Fibroblast of the aortic adventitia (primary cell): ENCODE results near the gene CEACAM7. TPM values are rescaled to one million over a fixed set of nuclear protein-coding genes. Genes with fewer than 3 reads are reported as not detected.
"Not testable (repeated sequence)": the region's sequence is repeated elsewhere in the genome, so short reads cannot be mapped to it uniquely, and the experiment has no call there.

ENCODE experiments used
- DNase-seq: peaks from one replicate; pipeline ENCODE4 v3.0.0-alpha.2; 2010; ENCODE audit warnings: low read depth
- H3K4me3 ChIP-seq: 2 replicates; pipeline ENCODE4 v1.5.1; 2011; ENCODE audit warnings: low read depth, mild to moderate bottlenecking, control low read depth, low read length, moderate library complexity
- total RNA-seq: library from RNA; depleted of rRNA; stranded (reverse); fragments of >200 nt; gene quantifications from 2 replicates; pipeline ENCODE4 v1.2.3, GENCODE V29; 2012; ENCODE audit warnings: low replicate concordance
- TF ChIP-seq, protein P1 (sequence below): IDR thresholded peaks from 2 replicates; pipeline ENCODE4 v1.5.1; 2011; ENCODE audit warnings: mild to moderate bottlenecking, low read length, control low read depth, inconsistent platforms; ENCODE audit not compliant: insufficient read depth

Gene CEACAM7
- total RNA-seq, 1 donor: not detected

DNA sequence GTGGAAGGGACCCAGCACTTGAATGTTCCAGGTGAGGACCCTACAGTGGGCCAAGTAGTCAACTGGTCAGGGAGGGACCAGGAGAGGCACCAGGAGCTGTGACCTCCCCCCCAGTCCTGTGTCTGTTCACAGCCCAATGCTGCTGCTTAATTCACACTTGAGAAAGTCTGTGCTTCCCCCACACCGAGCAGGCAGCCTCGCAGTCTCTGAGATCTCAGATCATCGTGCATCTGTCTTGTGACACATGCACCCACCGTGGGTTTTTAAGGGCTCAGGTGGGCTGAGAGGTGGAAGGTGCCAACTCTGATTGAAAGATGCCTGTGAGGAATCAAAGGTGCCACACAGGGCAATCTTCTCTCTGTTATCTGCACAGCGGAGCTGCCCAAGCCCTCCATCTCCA is 26.5 kb upstream of the CEACAM7 start:
- TF ChIP-seq, protein P1, sequence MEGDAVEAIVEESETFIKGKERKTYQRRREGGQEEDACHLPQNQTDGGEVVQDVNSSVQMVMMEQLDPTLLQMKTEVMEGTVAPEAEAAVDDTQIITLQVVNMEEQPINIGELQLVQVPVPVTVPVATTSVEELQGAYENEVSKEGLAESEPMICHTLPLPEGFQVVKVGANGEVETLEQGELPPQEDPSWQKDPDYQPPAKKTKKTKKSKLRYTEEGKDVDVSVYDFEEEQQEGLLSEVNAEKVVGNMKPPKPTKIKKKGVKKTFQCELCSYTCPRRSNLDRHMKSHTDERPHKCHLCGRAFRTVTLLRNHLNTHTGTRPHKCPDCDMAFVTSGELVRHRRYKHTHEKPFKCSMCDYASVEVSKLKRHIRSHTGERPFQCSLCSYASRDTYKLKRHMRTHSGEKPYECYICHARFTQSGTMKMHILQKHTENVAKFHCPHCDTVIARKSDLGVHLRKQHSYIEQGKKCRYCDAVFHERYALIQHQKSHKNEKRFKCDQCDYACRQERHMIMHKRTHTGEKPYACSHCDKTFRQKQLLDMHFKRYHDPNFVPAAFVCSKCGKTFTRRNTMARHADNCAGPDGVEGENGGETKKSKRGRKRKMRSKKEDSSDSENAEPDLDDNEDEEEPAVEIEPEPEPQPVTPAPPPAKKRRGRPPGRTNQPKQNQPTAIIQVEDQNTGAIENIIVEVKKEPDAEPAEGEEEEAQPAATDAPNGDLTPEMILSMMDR: no peak
- no peak overlapping the region for H3K4me3 ChIP-seq
- no peak for DNase-seq

DNA sequence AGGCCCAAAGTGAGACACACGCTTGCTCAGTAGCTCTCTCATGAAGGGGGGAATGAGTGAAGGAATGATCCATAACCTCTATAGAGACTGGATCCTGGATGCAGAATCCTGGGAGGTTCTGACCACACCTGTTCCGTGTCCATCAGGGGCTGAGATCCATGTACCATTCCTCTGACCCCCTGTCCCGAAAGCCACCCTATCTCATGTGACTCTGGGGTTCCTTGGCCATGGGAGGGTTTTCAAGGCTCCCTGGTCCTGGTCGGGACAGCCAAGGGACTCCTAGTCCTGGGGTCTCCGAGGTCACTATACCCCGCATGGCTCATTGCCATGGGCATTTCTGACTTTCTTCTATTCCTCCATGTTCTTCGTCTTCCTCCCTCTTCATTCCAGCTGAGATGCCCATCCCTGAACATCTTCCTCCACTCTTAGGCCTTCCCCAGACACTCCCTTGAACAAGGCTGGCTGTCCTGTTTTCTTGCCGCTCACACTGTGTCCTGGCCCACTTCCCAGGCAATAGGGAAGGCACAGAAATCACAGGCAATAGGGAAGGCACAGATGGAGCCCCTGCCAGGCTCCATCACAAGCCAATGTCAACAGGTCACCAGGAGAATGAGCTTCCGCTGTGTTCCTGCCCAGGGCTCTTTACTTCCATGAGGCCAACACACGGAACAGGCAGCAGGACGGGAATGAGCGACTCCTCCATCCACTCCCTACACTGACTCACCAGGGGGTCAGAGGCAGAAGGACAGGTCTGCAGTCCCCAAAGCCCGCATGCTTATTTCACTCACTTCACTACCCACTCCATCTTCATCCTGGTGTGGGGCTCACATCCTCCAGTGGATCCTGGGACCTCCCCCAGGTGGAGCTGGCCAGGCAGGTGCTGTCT is 23.5 kb upstream of the CEACAM7 start:
- TF ChIP-seq, protein P1: no peak
- H3K4me3 ChIP-seq: no peak overlapping the region
- no peak for DNase-seq

DNA sequence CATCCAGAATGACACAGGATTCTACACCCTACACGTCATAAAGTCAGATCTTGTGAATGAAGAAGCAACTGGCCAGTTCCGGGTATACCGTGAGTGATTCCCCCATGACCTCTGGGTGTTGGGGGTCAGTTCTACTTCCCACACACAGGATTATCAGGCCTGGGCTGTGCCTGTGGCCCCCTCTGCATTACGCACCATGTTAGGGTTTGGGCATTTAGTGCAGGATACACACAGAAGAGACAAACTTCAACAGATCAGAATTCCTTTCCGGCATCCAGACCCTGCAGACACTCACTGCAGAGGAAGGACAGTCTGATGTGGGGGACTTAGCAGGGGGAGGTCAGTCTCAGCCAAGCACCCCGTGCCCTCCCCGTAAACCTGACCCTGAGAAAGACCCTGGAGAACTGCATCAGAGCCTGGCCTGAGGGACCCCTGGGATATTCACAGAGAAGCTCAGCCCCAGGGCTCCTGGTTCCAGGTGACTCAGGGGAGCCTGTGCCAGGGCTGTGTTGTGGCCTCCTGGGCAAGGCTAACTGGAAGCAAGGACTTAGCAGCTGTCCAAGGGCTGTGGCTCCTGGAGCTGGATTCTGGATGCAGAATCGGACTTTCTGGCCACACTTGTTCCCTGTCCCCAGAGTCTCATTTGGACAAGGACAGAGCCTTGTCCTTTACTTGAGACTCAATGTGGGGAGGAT is 22.0 kb upstream of the CEACAM7 start:
- no peak for DNase-seq
- TF ChIP-seq, protein P1: no peak
- no peak overlapping the region for H3K4me3 ChIP-seq

DNA sequence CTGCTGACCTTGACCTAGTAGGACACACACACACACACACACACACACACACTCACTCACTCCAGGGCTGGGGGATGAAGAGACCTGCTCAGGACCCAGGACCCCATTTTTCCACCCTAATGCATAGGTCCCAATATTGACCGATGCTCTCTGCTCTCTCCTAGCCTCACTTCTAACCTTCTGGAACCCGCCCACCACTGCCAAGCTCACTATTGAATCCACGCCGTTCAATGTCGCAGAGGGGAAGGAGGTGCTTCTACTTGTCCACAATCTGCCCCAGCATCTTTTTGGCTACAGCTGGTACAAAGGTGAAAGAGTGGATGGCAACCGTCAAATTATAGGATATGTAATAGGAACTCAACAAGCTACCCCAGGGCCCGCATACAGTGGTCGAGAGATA is 21.4 kb upstream of the CEACAM7 start:
- DNase-seq, H3K4me3 ChIP-seq: not testable (repeated sequence)

DNA sequence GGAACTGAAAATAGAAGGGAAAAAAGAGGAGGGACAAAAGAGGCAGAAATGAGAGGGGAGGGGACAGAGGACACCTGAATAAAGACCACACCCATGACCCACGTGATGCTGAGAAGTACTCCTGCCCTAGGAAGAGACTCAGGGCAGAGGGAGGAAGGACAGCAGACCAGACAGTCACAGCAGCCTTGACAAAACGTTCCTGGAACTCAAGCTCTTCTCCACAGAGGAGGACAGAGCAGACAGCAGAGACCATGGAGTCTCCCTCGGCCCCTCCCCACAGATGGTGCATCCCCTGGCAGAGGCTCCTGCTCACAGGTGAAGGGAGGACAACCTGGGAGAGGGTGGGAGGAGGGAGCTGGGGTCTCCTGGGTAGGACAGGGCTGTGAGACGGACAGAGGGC is 20.4 kb upstream of the CEACAM7 start, which contains the start of gene CEACAM5:
CEACAM5 (plus strand) TSS at position 146 of the 400 bp plus-strand sequence; CDS start at position 252, 106 bp downstream.
- DNase-seq: no peak
- TF ChIP-seq, protein P1: no peak
- H3K4me3 ChIP-seq: no peak within 1 kb of the TSS

DNA sequence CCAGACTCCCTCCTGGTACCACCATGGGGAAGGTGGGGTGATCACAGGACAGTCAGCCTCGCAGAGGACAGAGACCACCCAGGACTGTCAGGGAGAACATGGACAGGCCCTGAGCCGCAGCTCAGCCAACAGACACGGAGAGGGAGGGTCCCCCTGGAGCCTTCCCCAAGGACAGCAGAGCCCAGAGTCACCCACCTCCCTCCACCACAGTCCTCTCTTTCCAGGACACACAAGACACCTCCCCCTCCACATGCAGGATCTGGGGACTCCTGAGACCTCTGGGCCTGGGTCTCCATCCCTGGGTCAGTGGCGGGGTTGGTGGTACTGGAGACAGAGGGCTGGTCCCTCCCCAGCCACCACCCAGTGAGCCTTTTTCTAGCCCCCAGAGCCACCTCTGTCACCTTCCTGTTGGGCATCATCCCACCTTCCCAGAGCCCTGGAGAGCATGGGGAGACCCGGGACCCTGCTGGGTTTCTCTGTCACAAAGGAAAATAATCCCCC is 19.9 kb upstream of the CEACAM7 start:
- TF ChIP-seq, protein P1: no peak
- DNase-seq: no peak
- no peak overlapping the region for H3K4me3 ChIP-seq

DNA sequence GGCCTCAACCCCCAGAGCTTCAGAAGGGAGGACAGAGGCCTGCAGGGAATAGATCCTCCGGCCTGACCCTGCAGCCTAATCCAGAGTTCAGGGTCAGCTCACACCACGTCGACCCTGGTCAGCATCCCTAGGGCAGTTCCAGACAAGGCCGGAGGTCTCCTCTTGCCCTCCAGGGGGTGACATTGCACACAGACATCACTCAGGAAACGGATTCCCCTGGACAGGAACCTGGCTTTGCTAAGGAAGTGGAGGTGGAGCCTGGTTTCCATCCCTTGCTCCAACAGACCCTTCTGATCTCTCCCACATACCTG is 19.4 kb upstream of the CEACAM7 start:
- H3K4me3 ChIP-seq: no peak overlapping the region
- DNase-seq: no peak
- TF ChIP-seq, protein P1: no peak
